ENCODE results near the gene CENPB.

Gene CENPB

DNA sequence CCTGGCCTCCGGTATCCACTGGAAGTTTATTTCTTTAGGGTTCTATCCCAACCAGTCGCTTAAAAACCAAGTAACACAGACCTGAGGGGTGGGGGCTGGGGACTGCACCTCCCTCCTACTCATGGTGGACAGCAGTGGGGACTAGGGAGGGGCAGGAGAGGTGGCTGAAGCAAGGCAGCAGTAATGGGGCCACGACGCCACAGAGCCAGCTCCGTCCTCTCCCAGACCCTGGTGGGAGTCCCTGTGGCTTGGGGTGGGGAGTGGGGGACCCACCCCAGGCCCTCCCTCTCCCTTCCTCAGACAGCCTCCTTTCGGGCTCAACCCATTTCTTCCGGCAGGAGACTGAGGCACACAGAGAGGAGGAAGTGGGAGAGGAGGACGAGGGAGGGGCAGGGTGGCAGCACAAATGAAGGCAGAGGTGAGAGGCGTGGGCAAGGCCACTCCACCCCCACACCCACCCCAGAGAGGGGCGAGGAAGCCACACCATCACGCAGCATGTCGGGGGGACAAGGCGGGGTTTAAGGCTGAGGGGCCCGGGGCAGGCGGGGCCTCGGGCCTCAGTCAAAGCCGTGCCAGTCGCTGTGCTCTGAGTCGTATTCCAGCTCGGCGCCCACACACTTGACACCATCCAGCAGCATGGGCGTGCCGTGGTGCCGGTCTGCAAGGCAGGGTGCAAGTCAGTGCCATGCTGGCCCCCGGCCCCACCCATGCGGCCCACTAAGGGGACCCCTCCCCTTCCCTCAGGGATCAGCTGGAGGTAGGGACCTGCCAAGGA lies 32.9 kb downstream of the CENPB start:
- Mint-ChIP-seq H3K9me3 (no peaks in the 10 kb centered on the region), H3K27ac (no peak overlapping the region)
- ATAC-seq: no peak

DNA sequence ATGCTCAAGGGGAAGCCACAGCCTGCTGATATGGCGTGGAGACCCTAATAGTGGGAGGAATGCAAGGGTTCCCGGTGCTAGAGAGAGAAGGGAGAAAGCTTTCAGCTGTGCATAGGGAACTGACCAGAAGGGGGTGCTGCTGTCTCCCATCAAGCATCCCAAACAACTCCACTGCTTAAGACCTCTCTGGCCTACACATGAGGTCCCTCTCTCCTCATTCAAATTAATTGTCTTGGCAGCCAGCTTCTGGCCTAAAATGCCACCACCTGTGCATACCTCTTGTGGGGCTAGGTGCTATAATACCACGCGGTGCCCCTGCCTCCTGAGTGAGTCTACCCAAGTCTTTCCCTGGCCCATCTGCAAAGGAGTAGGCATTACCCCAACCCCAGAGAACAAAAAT lies 33.4 kb downstream of the CENPB start:
- peak; percentile 39 to 59 for DNase-seq
- Mint-ChIP-seq H3K4me3 (no peak overlapping the region), H3K4me1 (peaks cover 15% of the 10 kb centered on the region), H3K9me3 (no peaks in the 10 kb centered on the region), H3K27ac (no peak overlapping the region), H3K27me3 (peaks cover 5% of the 10 kb centered on the region)
- ATAC-seq: peak; percentile 61

More for the DNA sequence above, 32.9 kb downstream of the CENPB start:
- H3K27me3 Mint-ChIP-seq: peaks cover 5% of the 10 kb centered on the region
- no peak for DNase-seq
- H3K4me3 Mint-ChIP-seq: no peak overlapping the region
- peaks cover 15% of the 10 kb centered on the region for H3K4me1 Mint-ChIP-seq

DNA sequence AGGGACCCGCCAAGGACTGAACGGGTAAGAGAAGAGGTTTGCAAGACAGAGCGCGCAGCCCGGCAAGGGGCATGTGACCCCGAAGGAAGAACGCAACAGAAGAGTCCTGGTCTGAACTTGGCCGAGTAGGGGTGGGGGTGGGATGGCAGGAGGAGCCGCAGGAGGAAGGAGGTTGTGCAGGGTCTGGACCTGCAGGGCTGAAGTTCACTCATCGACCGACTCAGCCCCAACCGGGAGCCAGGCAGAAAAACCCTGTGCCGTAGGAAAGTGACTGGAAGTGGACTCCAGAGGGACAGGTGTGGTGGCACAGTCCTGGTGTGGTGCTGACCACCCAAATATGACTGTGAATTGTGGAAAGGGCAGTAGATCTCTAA lies 34.2 kb downstream of the CENPB start:
- peak overlapping the region; percentile 64 to 78 for H3K4me3 Mint-ChIP-seq
- H3K27me3 Mint-ChIP-seq: peaks cover 11% of the 10 kb centered on the region
- ATAC-seq (no peak), DNase-seq (no peak)
- no peak overlapping the region for H3K27ac Mint-ChIP-seq
- no peaks in the 10 kb centered on the region for H3K9me3 Mint-ChIP-seq
- peaks cover 15% of the 10 kb centered on the region for H3K4me1 Mint-ChIP-seq

DNA sequence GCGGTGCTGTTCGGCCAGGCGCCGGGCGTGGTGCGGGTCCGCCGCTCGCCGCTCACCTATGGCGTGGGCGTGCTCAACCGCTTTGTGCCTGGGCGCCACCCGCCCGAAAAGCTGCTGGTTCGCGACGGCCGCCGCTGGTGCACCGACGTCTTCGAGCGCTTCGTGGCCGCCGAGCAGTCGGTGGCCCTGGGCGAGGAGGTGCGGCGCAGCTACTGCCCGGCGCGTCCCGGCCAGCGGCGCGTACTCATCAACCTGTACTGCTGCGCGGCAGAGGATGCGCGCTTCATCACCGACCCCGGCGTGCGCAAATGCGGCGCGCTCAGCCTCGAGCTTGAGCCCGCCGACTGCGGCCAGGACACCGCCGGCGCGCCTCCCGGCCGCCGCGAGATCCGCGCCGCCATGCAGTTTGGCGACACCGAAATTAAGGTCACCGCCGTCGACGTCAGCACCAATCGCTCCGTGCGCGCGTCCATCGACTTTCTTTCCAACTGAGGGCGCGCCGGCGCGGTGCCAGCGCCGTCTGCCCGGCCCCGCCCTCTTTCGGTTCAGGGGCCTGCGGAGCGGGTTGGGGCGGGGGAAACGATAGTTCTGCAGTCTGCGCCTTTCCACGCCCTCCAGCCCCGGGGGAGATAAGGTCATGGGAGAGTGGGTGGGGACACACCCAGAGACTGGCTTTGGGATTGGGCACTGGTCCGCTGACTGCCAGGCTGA lies 34.7 kb downstream of the CENPB start:
- H3K27me3 Mint-ChIP-seq: peaks cover 16% of the 10 kb centered on the region
- peaks cover 15% of the 10 kb centered on the region for H3K4me1 Mint-ChIP-seq
- DNase-seq: peak; percentile 64 to 71
- ATAC-seq: peak; percentile 58
- no peak overlapping the region for H3K27ac Mint-ChIP-seq
- peak overlapping the region; percentile 64 to 78 for H3K4me3 Mint-ChIP-seq
- no peaks in the 10 kb centered on the region for H3K9me3 Mint-ChIP-seq

DNA sequence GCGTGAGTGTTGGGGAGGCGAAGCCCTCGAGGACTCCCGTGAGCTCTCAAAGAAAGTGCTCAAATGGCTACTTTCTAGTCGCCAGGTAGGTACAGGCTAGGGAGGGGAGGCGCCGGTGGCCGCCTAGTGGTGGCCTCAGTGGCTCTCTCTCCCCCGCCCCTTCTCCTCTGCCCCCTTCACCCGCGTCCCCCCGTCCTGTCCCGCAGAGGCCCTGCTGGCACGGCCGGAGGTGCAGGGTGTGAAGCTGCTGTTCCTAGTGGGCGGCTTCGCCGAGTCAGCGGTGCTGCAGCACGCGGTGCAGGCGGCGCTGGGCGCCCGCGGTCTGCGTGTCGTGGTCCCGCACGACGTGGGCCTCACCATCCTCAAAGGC lies 35.2 kb downstream of the CENPB start:
- no peak overlapping the region for H3K27ac Mint-ChIP-seq
- peaks cover 21% of the 10 kb centered on the region for H3K27me3 Mint-ChIP-seq
- H3K9me3 Mint-ChIP-seq: no peaks in the 10 kb centered on the region
- no peak for DNase-seq
- peaks cover 15% of the 10 kb centered on the region for H3K4me1 Mint-ChIP-seq
- no peak for ATAC-seq
- peak overlapping the region in 1 of 2 donors; percentile 78 for H3K4me3 Mint-ChIP-seq

DNA sequence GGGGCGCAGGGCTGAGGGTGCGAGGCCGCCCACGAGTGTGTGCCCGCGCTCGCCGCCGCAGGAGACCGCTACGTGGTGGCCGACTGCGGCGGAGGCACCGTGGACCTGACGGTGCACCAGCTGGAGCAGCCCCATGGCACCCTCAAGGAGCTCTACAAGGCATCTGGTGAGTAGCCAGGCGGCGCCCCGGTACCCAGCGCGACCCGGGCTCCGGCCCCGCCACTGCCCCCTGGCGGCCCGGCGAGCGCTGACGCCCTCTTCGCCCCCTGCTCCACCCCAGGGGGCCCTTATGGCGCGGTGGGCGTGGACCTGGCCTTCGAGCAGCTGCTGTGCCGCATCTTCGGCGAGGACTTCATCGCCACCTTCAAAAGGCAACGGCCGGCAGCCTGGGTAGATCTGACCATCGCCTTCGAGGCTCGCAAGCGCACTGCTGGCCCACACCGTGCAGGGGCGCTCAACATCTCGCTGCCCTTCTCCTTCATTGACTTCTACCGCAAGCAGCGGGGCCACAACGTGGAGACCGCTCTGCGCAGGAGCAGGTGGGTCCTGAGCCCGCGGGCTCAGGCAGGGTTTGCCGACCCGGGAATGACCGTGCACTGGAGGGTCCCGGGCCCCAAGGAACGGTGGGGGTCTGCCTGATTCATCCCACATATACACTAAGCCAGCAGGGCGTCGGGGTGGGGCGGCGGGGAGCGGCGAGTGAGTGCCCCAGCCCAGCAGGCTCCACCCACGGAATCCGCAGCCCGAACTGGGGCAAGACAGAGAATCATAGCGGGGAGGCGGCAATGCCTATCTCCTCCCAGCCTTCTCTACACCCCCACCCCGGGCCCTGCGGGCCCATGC lies 36.6 kb downstream of the CENPB start:
- peaks cover 31% of the 10 kb centered on the region for H3K27me3 Mint-ChIP-seq
- H3K4me3 Mint-ChIP-seq: no peak overlapping the region
- H3K4me1 Mint-ChIP-seq: peaks cover 26% of the 10 kb centered on the region
- DNase-seq: peak; percentile 52 to 71
- H3K9me3 Mint-ChIP-seq: no peaks in the 10 kb centered on the region
- H3K27ac Mint-ChIP-seq: no peak overlapping the region
- ATAC-seq: peak; percentile 60

DNA sequence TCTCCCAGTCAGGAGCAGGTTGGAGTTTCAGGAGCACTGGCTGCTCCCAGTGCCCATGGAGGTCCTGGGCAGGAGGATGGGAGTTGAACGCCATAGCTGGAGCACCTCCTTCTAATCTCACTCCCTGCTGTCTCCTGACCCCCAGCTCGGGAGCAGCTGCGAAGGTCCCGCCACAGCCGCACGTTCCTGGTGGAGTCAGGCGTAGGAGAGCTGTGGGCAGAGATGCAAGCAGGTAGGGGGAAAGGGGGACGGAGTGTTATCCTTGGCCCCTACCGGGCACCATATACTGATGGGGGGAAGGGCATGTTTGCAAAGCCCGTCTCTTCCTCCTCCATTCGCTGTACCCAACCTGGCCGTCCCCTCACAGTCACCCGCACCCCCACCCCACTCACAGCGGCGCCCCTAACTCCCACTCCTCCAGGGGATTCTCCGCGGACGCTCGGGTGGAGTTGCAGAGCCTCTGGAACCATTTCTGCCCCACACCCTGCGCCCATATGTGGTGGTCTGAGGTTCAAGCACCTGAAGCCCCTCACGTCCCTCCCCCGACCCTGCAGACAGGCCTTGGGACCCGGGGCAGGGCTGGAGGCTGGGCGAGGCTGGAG lies 37.4 kb downstream of the CENPB start:
- H3K4me1 Mint-ChIP-seq: peaks cover 30% of the 10 kb centered on the region
- H3K27ac Mint-ChIP-seq: no peak overlapping the region
- ATAC-seq: peak; percentile 4

DNA sequence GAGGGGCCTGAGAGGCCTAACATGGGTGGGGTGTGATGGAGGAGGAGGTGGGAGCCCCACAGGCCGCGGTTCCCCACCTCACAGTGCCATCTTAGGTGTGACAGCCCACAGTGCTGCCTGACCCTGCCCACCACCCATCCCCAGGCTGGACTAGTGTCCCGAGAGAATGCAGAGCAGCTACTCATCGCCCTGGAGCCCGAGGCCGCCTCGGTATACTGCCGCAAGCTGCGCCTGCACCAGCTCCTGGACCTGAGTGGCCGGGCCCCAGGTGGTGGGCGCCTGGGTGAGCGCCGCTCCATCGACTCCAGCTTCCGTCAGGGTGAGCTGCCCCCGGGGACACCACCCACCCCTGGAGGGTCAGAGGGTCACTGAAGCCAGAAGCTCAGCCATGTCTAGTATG lies 38.5 kb downstream of the CENPB start:
- Mint-ChIP-seq H3K4me3 (no peak overlapping the region), H3K27me3 (peaks cover 40% of the 10 kb centered on the region), H3K4me1 (peaks cover 30% of the 10 kb centered on the region), H3K27ac (no peak overlapping the region), H3K9me3 (no peaks in the 10 kb centered on the region)
- DNase-seq: no peak
- no peak for ATAC-seq

More for the DNA sequence above, 37.4 kb downstream of the CENPB start:
- no peaks in the 10 kb centered on the region for H3K9me3 Mint-ChIP-seq
- H3K4me3 Mint-ChIP-seq: no peak overlapping the region
- DNase-seq: no peak
- peaks cover 39% of the 10 kb centered on the region for H3K27me3 Mint-ChIP-seq

DNA sequence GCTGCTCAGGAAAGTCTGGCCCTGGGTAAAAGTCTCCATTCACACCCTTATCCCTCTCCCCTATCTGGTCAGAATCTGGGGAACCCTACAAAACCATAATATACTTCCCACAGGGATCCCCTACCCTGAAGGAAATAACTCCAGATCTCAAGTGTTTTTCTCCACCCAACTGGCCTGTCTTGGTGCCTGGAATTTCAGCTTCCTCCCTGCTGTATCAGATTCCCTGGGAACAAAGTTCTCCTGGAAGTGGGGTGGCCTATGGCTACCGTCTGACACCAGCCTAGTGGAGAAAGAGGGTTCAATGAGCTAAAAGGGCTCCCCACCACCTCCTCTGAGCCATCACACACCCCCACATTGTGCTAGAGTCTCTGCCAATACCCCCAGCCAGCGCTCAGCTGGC lies 39.1 kb downstream of the CENPB start:
- ATAC-seq: no peak
- H3K27ac Mint-ChIP-seq: peak overlapping the region in 1 of 2 donors; percentile 28
- peaks cover 40% of the 10 kb centered on the region for H3K27me3 Mint-ChIP-seq
- peaks cover 27% of the 10 kb centered on the region for H3K4me1 Mint-ChIP-seq
- H3K9me3 Mint-ChIP-seq: no peaks in the 10 kb centered on the region
- DNase-seq: no peak
- H3K4me3 Mint-ChIP-seq: no peak overlapping the region

DNA sequence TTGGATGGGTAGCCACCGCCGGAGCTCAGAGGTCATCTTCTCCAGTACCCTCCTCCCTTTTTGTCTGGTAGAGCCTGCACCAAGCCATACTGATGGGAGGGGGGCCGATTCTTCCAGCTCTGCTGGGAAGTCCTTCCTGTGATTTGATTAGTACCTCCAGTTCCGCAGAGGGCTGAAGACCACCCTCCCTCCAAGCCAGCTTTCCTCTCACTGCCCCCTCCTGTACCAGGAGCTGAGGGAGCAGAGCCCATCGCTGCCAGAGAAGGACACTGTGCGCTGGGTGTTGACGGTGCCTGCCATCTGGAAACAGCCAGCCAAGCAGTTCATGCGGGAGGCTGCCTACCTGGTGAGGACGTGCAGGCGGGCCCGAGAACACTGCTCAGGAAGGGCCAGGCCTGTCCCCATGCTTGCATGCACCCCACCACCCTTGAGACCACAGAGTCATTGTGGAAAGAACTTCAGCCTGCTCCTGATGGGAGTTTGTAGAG lies 40.8 kb downstream of the CENPB start:
- peak overlapping the region in 1 of 2 donors; percentile 48 for H3K27ac Mint-ChIP-seq
- no peaks in the 10 kb centered on the region for H3K9me3 Mint-ChIP-seq
- ATAC-seq (no peak), DNase-seq (no peak)
- peaks cover 20% of the 10 kb centered on the region for H3K4me1 Mint-ChIP-seq
- H3K27me3 Mint-ChIP-seq: peaks cover 40% of the 10 kb centered on the region
- H3K4me3 Mint-ChIP-seq: peak overlapping the region in 1 of 2 donors; percentile 75

DNA sequence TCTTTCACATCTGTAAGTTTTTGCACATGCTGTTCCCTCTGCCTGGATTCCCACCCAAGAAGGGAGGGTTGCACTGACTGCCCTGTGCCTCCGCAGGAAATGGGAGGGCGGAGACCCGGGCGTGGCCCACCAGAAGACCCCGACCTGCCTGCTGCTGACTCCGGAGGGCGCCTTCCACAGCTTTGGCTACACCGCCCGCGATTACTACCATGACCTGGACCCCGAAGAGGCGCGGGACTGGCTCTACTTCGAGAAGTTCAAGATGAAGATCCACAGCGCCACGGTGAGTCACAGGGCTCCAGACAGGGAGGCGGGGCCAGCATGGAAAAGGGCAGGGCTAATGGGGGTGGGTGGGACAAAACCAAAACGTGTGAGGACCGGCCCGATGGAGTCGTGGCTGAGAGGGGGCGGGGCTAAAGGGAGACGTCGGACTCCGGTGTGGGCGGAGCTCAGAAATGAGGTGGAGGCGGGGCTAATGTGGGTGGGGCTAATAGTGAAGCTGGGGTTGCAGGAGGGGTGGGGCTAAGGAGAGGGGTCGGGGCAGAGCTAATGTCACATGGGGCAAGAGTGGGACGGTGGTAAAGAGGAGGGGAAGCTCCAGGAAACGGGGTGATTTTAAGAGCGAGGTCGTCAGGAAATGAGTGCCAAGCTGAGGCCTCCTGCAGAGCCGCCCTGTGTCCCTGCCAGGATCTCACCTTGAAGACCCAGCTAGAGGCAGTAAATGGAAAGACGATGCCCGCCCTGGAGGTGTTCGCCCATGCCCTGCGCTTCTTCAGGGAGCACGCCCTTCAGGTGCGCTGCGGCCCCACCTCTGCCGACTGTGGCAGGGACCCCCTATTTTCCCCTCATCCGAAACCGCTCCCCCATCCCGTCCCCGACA lies 41.5 kb downstream of the CENPB start:
- ATAC-seq: peak; percentile 62
- Mint-ChIP-seq H3K9me3 (no peaks in the 10 kb centered on the region), H3K4me1 (peaks cover 18% of the 10 kb centered on the region), H3K4me3 (peak overlapping the region; percentile 65 to 75), H3K27me3 (peaks cover 40% of the 10 kb centered on the region), H3K27ac (peak overlapping the region in 1 of 2 donors; percentile 48)
- peak; percentile 73 to 75 for DNase-seq

DNA sequence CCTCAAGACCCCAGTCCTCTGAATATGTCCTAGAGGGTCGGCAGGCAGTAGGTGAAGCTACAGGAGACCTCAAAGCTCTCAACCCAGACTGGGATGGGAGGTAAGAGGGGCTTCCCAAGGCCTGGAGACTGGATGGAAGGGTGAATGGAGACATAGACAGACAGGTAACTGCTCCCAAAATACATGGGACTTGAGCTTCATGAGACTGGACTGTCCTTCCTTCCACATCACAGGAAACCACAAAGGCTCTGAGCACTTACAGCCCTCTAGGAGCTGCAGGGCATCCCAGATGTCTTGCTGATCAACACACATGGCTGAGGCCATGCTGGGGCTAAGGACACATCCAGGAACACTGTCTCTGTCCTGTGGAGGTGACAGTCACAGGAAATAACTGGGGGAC lies 42.5 kb downstream of the CENPB start:
- H3K27me3 Mint-ChIP-seq: peaks cover 36% of the 10 kb centered on the region
- peaks cover 15% of the 10 kb centered on the region for H3K4me1 Mint-ChIP-seq
- DNase-seq: no peak
- no peak overlapping the region for H3K27ac Mint-ChIP-seq
- H3K9me3 Mint-ChIP-seq: no peaks in the 10 kb centered on the region
- ATAC-seq: no peak
- no peak overlapping the region for H3K4me3 Mint-ChIP-seq

DNA sequence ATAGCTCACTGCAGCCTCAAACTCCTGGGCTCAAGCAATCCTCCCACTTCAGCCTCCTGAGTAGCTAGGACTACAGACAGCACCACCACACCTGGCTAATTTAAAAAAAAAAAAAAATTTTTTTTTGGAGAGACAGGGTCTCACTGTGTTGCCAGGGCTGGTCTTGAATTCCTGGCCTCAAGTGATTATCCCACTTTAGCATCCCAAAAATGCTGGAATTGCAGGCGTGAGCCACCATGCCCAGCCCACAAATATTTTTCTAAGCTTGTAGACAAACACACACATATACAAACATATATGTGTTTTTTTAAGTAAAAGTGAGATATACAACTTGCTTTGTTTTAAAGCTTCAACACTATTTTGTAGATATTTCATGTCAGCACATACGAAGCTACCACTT lies 43.3 kb downstream of the CENPB start:
- ATAC-seq: no peak
- no peak overlapping the region for H3K27ac Mint-ChIP-seq
- no peaks in the 10 kb centered on the region for H3K9me3 Mint-ChIP-seq
- DNase-seq: no peak
- peaks cover 15% of the 10 kb centered on the region for H3K4me1 Mint-ChIP-seq
- H3K4me3 Mint-ChIP-seq: no peak overlapping the region
- H3K27me3 Mint-ChIP-seq: peaks cover 34% of the 10 kb centered on the region

DNA sequence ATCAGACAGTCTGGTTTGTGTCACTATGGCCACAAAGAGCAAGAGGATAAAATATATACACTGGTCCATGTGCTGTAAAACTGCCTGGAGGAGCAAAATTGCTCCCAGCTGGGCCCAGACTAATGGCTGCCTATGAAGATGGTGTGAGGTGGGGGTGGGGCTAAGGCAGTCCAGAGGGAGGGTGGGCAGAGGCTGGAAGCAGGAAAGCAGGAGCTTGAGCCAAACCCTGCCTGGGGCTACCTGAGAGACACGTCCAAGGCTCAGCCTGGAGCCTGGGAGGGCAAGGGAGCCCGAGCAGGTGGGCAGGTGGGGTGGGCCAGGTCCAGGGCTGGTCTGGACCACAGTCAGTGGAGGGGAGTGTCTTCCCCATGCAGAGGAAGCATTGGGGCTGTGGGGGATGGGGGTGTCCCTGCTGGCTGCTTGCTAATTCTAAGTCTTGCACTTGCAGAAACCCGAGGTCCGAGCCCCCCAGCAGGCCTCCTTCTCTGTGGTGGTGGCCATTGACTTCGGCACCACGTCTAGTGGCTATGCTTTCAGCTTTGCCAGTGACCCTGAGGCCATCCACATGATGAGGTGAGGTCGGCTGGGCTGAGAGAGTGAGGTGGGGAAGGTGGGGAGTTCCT lies 44.6 kb downstream of the CENPB start:
- H3K27ac Mint-ChIP-seq: no peak overlapping the region
- peaks cover 15% of the 10 kb centered on the region for H3K4me1 Mint-ChIP-seq
- H3K4me3 Mint-ChIP-seq: no peak overlapping the region
- ATAC-seq: no peak
- no peaks in the 10 kb centered on the region for H3K9me3 Mint-ChIP-seq
- no peak for DNase-seq
- peaks cover 25% of the 10 kb centered on the region for H3K27me3 Mint-ChIP-seq
